Suppressor macrophage treated with lipopolysaccharide for 1 hour (primary cell): ENCODE measurements around the gene CADM1.

ENCODE experiments used
- DNase-seq, 3 donors: peaks; one replicate each; pipeline ENCODE4 v3.0.0-alpha.2; 2020 to 2022

The CADM1 gene

GRCh38 chr11:115272925-115273324, 231.3 kb downstream of the CADM1 start:
- DNase-seq: no peak

GRCh38 chr11:115271643-115272042, 232.6 kb downstream of the CADM1 start:
- no peak for DNase-seq

- DNase-seq: no peak
Measured at GRCh38 chr11:115269191-115269950, 234.8 kb downstream of the CADM1 start.

- DNase-seq: no peak
Measured at GRCh38 chr11:115267871-115268270, 236.3 kb downstream of the CADM1 start.

- no peak for DNase-seq
Measured at GRCh38 chr11:115267238-115267781, 236.9 kb downstream of the CADM1 start.

GRCh38 chr11:115266066-115266639, 238.1 kb downstream of the CADM1 start:
- no peak for DNase-seq

- DNase-seq: no peak
Measured at GRCh38 chr11:115263799-115264656, 240.2 kb downstream of the CADM1 start.

GRCh38 chr11:115258216-115258615, 246.0 kb downstream of the CADM1 start:
- DNase-seq: no peak

GRCh38 chr11:115257678-115258077, 246.5 kb downstream of the CADM1 start:
- DNase-seq: no peak

GRCh38 chr11:115257270-115257669, 246.9 kb downstream of the CADM1 start:
- no peak for DNase-seq

- DNase-seq: no peak
Measured at GRCh38 chr11:115256397-115257197, 247.6 kb downstream of the CADM1 start.

- DNase-seq: no peak
Measured at GRCh38 chr11:115255006-115255762, 249.0 kb downstream of the CADM1 start.

GRCh38 chr11:115251126-115251525, 253.1 kb downstream of the CADM1 start:
- no peak for DNase-seq

- DNase-seq: no peak
Measured at GRCh38 chr11:115249061-115249578, 255.1 kb downstream of the CADM1 start.

- no peak for DNase-seq
Measured at GRCh38 chr11:115247953-115248352, 256.3 kb downstream of the CADM1 start.

- no peak for DNase-seq
Measured at GRCh38 chr11:115247361-115247760, 256.9 kb downstream of the CADM1 start.

GRCh38 chr11:115244758-115245157, 259.5 kb downstream of the CADM1 start:
- DNase-seq: no peak

GRCh38 chr11:115244296-115244695, 259.9 kb downstream of the CADM1 start:
- no peak for DNase-seq

- DNase-seq: no peak
Measured at GRCh38 chr11:115242982-115243381, 261.2 kb downstream of the CADM1 start.

GRCh38 chr11:115241899-115242298, 262.3 kb downstream of the CADM1 start:
- no peak for DNase-seq

GRCh38 chr11:115238791-115239190, 265.4 kb downstream of the CADM1 start:
- no peak for DNase-seq

- DNase-seq: no peak
Measured at GRCh38 chr11:115238086-115238485, 266.1 kb downstream of the CADM1 start.
